NCI-H510A (cell line): ENCODE data around the gene C1GALT1.

Source experiments
- DNase-seq: peaks from one replicate; lab custom pipeline; 2025; lab: John Stamatoyannopoulos, UW

Gene C1GALT1

GRCh38 chr7:7201578-7202374, 19.4 kb downstream of the C1GALT1 start:
- DNase-seq = no peak

- DNase-seq = no peak
Observed at GRCh38 chr7:7202375-7202720, 20.0 kb downstream of the C1GALT1 start.

- DNase-seq = no peak
Observed at GRCh38 chr7:7203813-7204575, 21.6 kb downstream of the C1GALT1 start.

DNA sequence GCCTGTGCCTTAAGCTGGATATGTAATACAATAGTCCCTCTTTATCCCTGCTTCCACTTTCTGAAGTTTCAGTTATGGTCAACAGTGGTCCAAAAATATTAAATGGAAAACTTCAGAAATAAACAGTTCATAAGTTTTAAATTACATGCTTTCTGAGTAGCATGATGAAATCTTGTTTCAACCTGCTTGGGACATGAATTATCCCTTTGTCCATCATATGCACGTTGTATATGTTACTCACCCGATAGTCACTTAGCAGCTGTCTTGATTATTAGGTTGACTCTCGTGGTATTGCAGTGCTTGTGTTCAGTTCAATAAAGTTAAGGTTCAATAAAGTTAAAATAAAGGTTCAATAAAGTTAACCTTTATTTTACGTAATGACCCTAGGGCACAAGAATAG, 25.5 kb downstream of the C1GALT1 start:
- no peak for DNase-seq

DNA sequence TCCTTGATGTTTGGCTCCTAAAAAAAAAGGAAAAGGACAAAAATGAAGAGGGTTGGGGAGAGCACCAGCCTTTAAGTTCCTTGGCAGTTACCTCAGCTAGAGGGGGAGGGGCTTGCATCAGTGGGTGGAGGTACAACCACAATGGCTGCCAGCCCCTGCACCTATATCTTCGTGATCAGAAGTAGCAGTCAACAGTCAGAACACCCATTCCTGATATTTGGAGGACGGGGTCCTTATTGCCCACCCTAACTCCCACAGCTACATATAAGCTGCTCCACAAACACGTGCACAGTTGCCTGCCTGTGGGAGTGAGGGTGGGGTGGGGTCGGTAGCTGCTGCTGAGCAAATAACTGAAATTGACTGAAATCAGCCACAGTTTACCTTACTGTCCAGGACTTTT, 26.2 kb downstream of the C1GALT1 start:
- DNase-seq = no peak

- no peak for DNase-seq
Observed at GRCh38 chr7:7209412-7210050, 27.2 kb downstream of the C1GALT1 start.

GRCh38 chr7:7210475-7211237, 28.3 kb downstream of the C1GALT1 start:
- no peak for DNase-seq

DNA sequence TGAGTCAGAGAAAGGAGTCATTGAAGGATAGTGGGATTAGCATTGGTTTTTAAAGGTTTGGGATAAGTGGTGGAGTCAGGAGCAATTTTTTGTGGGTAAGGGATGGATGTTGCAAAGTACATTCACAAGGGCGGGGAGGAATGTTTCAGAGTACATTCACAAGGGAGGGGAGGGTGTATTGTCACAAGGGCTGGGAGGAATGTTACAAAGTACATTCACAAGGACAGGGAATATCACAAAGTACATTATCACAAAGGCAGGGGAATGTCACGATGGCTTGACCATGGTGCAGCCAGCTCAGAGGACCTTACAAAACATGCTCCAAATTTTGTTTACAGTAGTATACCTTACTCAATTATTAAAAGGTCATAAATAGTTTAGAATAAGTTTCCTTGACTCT, 30.3 kb downstream of the C1GALT1 start:
- DNase-seq = no peak

GRCh38 chr7:7214398-7215347, 32.3 kb downstream of the C1GALT1 start:
- no peak for DNase-seq

GRCh38 chr7:7216279-7216678, 33.9 kb downstream of the C1GALT1 start:
- DNase-seq = no peak

GRCh38 chr7:7219216-7219615, 36.9 kb downstream of the C1GALT1 start:
- no peak for DNase-seq

GRCh38 chr7:7220821-7221220, 38.5 kb downstream of the C1GALT1 start:
- DNase-seq = no peak

- no peak for DNase-seq
Observed at GRCh38 chr7:7221599-7222038, 39.3 kb downstream of the C1GALT1 start.

- DNase-seq = no peak
Observed at GRCh38 chr7:7223250-7223649, 40.9 kb downstream of the C1GALT1 start.

DNA sequence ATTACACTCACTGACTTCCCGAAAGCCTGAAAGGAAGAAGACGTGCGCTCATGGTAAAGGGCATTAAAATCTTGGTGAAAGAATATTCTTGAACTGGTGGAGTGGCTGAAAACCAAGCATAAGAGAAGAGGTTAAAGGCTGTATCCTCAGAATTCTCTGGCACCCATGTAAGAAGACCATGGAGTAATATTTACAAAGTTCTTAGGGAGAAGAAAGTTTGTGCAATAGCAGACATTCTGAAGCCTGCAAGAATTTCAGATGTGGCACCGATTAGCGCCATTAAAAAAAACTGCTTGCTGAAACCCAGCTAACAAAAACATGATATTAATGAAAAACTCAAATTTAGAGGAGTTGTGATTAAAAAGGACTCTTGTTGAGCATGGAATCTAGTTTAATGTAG, 44.1 kb downstream of the C1GALT1 start:
- no peak for DNase-seq

DNA sequence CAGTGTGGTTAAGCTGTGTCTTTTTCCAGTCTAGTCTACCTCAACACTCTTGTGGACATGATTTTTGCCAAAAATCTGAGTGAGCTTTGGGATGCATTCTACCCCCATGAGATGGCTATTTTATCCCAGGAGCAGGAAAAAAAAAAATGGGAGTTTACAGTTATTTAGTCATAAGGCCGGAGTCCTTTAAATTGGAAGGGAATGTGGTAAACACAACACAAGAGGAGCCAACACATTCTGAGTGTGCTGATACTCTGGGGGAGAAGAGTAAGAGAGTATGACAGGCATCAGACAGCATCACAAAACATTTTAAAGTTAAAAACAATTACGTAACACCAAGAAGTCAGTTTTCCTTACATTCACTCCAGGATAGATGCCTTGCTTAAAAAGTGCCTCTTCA, 46.1 kb downstream of the C1GALT1 start:
- DNase-seq = no peak

GRCh38 chr7:7228967-7229366, 46.6 kb downstream of the C1GALT1 start:
- no peak for DNase-seq

DNA sequence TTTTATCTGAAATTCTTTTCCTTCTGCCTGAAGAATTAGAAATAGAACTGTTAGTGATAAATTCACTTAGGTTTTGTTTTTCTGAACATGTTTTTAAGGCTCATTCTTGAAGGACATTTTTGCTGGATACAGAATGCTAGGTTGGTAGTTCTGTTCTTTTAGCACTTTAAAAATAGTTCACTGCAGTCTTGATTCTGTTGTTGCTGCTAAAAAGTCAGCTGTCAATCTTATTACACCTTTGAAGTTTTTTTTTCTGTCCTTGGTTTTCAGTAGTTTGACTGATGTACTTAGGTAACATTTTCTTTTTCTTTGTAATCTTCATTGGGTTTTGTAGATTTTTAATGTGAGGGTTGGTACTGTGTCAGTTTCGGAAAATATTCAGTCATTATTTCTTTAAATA, 48.7 kb downstream of the C1GALT1 start:
- no peak for DNase-seq

- DNase-seq = no peak
Observed at GRCh38 chr7:7231865-7232264, 49.5 kb downstream of the C1GALT1 start.

- DNase-seq = no peak
Observed at GRCh38 chr7:7235347-7235746, 53.0 kb downstream of the C1GALT1 start.

GRCh38 chr7:7236041-7236440, 53.7 kb downstream of the C1GALT1 start:
- no peak for DNase-seq
